Ishikawa (cell line): ENCODE data around the gene SIAE.

Experiments
- CEBPB ChIP-seq: IDR thresholded peaks from 2 replicates; pipeline ENCODE4 v1.6.1; 2012
- CREB1 ChIP-seq: IDR thresholded peaks from 2 replicates; pipeline ENCODE4 v1.6.1; 2012; ENCODE audit warnings: low read depth
- EGR1 ChIP-seq: IDR thresholded peaks from 2 replicates; pipeline ENCODE4 v1.6.1; 2012
- EP300 ChIP-seq: IDR thresholded peaks from 2 replicates; pipeline ENCODE4 v1.6.1; 2012; ENCODE audit warnings: borderline replicate concordance
- FOXM1 ChIP-seq: IDR thresholded peaks from 2 replicates; pipeline ENCODE4 v1.6.1; 2012; ENCODE audit warnings: low read depth, borderline replicate concordance
- NFIC ChIP-seq: IDR thresholded peaks from 2 replicates; pipeline ENCODE4 v1.6.1; 2012
- RAD21 ChIP-seq: IDR thresholded peaks from 2 replicates; pipeline ENCODE4 v1.6.1; 2012; ENCODE audit warnings: low read depth
- TAF1 ChIP-seq: IDR thresholded peaks from 2 replicates; pipeline ENCODE4 v1.6.1; 2012; ENCODE audit warnings: low read depth, mild to moderate bottlenecking
- TCF12 ChIP-seq: IDR thresholded peaks from 2 replicates; pipeline ENCODE4 v1.6.1; 2012; ENCODE audit warnings: low read depth
- TEAD4 ChIP-seq: IDR thresholded peaks from 2 replicates; pipeline ENCODE4 v1.6.1; 2012
- YY1 ChIP-seq: IDR thresholded peaks from 2 replicates; pipeline ENCODE4 v1.6.1; 2012; ENCODE audit warnings: low read depth
- ZBTB7A ChIP-seq: IDR thresholded peaks from 2 replicates; pipeline ENCODE4 v1.6.1; 2012; ENCODE audit warnings: low read depth
- TF ChIP-seq, protein P1 (sequence below): IDR thresholded peaks from 2 replicates; pipeline ENCODE4 v1.6.1; 2012; ENCODE audit warnings: low read depth, mild to moderate bottlenecking
- TF ChIP-seq, protein P2 (sequence below): IDR thresholded peaks from 2 replicates; pipeline ENCODE4 v1.6.1; 2012
- TF ChIP-seq, protein P3 (sequence below): IDR thresholded peaks from 2 replicates; pipeline ENCODE4 v1.6.1; 2012

The SIAE gene

DNA sequence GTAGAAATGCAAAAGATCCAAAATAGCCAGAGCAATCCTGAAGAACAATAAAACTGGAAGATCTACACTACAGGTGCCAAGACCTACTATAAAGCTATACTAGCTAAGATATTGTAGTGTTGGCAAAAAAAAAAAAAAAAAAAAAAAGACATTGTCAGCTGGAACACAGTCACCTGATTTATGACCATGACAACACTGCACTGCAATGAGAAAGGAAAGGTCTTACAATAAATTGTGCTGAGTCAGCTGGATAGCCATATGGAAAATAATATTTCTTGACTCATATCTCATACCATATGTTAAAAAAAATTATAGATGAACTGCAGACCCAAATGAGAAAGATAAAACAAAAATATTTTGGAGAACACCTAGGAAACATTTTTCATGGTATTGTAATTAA is 65.4 kb downstream of the SIAE start:
- TF ChIP-seq, protein P1, sequence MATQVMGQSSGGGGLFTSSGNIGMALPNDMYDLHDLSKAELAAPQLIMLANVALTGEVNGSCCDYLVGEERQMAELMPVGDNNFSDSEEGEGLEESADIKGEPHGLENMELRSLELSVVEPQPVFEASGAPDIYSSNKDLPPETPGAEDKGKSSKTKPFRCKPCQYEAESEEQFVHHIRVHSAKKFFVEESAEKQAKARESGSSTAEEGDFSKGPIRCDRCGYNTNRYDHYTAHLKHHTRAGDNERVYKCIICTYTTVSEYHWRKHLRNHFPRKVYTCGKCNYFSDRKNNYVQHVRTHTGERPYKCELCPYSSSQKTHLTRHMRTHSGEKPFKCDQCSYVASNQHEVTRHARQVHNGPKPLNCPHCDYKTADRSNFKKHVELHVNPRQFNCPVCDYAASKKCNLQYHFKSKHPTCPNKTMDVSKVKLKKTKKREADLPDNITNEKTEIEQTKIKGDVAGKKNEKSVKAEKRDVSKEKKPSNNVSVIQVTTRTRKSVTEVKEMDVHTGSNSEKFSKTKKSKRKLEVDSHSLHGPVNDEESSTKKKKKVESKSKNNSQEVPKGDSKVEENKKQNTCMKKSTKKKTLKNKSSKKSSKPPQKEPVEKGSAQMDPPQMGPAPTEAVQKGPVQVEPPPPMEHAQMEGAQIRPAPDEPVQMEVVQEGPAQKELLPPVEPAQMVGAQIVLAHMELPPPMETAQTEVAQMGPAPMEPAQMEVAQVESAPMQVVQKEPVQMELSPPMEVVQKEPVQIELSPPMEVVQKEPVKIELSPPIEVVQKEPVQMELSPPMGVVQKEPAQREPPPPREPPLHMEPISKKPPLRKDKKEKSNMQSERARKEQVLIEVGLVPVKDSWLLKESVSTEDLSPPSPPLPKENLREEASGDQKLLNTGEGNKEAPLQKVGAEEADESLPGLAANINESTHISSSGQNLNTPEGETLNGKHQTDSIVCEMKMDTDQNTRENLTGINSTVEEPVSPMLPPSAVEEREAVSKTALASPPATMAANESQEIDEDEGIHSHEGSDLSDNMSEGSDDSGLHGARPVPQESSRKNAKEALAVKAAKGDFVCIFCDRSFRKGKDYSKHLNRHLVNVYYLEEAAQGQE = no peak
- TF ChIP-seq, protein P2, sequence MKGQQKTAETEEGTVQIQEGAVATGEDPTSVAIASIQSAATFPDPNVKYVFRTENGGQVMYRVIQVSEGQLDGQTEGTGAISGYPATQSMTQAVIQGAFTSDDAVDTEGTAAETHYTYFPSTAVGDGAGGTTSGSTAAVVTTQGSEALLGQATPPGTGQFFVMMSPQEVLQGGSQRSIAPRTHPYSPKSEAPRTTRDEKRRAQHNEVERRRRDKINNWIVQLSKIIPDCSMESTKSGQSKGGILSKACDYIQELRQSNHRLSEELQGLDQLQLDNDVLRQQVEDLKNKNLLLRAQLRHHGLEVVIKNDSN = peak; percentile 13; the same call in 1 of the 2 replicates

DNA sequence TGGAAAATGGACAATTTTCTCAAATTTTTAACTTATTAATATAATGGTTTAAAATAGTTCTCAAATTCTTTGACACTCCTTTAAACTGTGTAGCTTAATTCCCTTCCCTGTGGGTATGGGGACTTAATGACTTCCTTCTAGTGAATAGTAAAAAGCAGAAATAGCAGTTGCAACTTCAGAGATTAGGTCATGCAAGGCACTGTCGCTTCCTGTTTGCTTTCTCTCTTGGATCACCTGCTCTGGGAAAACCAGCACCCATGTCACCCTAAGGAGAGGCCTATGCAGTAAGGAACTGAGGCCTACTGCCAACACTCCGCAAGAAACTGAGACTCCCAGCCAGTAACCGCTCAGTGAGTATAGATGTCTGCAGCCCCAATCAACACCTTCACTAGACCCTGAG is 67.8 kb downstream of the SIAE start:
- no peak for TF ChIP-seq ZBTB7A
- TF ChIP-seq, protein P3, sequence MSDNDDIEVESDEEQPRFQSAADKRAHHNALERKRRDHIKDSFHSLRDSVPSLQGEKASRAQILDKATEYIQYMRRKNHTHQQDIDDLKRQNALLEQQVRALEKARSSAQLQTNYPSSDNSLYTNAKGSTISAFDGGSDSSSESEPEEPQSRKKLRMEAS = no peak
- TF ChIP-seq TAF1 = no peak
- TF ChIP-seq NFIC = no peak
- TF ChIP-seq, protein P1 = no peak
- TF ChIP-seq EP300 = no peak
- TF ChIP-seq, protein P2 = no peak
- no peak for TF ChIP-seq RAD21
- no peak for TF ChIP-seq EGR1
- no peak for TF ChIP-seq CREB1
- no peak for TF ChIP-seq YY1
- no peak for TF ChIP-seq TCF12
- TF ChIP-seq TEAD4 = no peak
- no peak for TF ChIP-seq FOXM1
- TF ChIP-seq CEBPB = no peak

DNA sequence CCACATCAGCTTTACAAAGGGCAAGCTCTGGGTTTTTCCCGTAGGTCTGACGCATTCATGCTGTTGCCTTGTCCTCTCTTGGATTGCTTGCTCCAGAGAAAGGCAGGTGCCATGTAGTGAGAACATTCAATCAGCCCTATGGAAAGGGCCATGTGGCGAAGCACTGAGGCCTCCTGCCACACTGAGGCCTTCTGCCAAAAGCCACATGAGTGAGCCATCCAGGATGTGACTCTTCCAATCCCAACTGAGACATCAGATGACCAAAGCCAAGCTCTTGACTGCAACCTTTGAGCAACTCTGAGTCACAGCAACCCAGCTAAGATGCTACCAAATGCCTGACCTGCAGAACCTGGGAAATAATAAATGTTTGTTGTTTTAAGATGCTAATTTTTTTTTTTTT is 71.3 kb downstream of the SIAE start:
- TF ChIP-seq CEBPB (no peak), RAD21 (no peak), EGR1 (no peak), EP300 (no peak), TEAD4 (no peak), TAF1 (no peak)
- TF ChIP-seq, protein P3 = no peak
- TF ChIP-seq, protein P1 = no peak

DNA sequence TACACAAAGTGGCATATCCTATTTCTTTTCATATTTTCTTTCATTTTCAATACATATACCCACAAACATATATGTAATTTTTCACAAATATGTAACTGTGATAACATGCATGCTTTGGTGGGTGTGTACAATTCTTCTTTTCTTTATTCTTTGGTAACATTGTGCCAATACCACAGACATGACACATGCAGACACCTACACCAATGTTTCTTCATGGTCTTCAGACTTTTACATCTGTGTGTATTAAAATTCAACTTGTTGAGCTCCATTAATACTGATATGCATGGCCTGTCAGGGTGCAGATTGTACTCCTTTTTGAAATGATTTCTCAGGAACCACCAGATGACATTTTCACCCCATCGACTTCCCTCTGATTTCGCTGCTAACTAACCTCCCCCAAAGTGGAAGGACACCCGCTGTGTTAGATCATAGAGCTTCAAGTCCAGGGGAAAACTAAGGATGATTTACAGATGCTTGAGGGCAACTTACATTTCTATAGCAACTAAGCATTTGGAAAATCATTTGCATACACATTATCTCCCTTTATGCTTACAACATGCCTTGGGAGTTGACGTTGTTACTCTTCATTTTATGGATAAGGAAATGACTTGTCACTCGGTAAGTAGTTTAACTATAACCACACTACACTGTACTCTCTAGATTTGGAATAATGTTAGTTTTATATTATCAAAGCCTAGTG is 72.8 kb downstream of the SIAE start:
- TF ChIP-seq TCF12 (no peak), FOXM1 (no peak), EP300 (no peak), EGR1 (no peak), TEAD4 (no peak), CREB1 (no peak), RAD21 (no peak), ZBTB7A (no peak), YY1 (no peak), TAF1 (no peak), CEBPB (no peak), NFIC (no peak)
- TF ChIP-seq, protein P2 = no peak
- TF ChIP-seq, protein P3 = no peak
- TF ChIP-seq, protein P1 = no peak
